HT-29 (cell line): ENCODE data around the gene EPS8L1. TPM values are rescaled to one million over a fixed set of nuclear protein-coding genes. Genes with fewer than 3 reads are reported as not detected.
A peak's percentile ranks its signal among the peaks of the same experiment; 100 is the strongest.

Experiments
- DNase-seq: peaks from one replicate; pipeline ENCODE4 v3.0.0-alpha.2; 2015; ENCODE audit warnings: low spot score
- total RNA-seq: library from RNA; depleted of rRNA; stranded (reverse); fragments of >200 nt; shearing (Covaris generic); gene quantifications from 2 replicates; pipeline ENCODE4 v1.2.3, GENCODE V29; 2014

EPS8L1 gene
- total RNA-seq, 1 experiment from 2014 or later: 612 TPM

DNA sequence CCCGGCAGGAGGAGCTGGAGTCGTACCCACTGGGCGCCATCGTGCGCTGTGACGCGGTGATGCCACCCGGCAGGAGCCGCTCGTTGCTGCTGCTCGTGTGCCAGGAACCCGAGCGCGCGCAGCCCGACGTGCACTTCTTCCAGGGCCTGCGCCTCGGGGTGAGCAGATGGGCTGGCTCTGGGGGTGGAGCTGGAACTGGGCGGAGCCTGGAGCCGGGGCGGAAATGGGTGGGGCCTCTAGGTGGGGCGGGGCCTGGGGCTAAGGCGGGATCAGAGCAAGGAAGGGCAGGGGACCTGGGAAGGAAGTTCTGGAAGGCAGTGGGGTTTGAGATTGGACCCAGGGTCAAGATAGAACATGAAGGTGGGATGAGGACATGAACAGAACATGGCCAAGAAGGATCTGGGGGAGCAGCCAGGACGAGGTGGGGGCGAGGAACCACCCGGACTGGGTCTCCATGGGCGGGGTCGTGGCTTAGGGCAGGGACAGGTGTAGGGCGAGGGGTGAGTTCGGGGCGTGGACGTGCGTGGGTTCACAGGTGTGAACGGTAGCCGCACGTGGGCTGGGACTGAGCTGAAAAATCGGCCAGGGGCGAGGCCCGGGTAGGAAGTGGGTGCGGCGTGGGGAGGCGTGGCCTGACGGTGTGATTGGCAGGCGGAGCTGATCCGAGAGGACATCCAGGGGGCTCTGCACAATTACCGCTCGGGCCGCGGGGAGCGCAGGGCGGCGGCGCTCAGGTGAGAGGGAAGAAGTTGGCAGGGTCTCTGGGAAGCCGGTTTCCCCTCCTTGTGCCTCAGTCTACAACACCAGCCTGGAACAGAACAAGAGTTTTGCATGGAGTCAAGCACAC lies 4.7 kb downstream of the EPS8L1 start:
- peak; percentile 96 for DNase-seq

DNA sequence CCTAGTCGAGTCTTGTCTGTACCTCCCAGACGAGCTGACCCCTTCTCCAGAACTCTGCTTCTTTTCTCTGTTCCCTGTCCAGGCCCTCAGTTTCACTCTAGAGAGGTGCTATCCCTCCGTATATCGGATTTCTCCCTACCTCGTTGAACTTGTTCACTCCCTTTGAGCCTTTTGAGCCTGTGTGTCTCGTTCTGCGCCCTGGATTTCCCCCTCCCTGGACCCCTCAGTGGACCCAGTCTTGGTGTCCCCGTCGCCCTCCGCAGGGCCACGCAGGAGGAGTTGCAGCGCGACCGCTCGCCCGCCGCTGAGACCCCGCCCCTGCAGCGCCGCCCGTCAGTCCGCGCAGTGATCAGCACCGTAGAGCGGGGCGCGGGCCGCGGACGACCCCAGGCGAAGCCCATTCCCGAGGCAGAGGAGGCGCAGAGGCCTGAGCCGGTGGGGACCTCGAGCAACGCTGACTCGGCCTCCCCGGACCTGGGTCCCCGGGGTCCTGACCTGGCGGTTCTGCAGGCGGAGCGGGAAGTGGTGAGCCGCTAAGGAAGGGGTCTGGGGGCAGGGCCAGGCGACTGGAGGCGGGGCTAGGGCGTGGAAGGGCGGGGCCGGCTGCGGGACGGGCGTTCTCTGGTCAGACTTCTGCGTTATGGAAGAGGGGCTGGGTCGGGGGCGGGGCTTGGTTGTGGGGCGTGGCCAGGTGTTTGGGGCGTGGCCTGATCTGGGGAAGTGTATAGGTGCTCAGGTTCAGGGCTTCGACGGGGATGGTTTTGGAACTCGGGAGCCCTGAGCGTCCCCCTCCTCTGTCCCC lies 5.5 kb downstream of the EPS8L1 start:
- DNase-seq: peak; percentile 77

DNA sequence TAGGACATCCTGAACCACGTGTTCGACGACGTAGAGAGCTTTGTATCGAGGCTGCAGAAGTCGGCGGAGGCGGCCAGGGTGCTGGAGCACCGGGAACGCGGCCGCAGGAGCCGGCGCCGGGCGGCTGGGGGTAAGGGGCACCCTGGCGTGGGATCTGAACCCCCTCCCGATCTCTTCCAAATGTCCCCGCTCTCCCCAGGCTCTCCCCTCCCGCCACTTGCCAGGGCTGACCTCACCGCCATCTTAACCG lies 6.0 kb downstream of the EPS8L1 start:
- DNase-seq: no peak

DNA sequence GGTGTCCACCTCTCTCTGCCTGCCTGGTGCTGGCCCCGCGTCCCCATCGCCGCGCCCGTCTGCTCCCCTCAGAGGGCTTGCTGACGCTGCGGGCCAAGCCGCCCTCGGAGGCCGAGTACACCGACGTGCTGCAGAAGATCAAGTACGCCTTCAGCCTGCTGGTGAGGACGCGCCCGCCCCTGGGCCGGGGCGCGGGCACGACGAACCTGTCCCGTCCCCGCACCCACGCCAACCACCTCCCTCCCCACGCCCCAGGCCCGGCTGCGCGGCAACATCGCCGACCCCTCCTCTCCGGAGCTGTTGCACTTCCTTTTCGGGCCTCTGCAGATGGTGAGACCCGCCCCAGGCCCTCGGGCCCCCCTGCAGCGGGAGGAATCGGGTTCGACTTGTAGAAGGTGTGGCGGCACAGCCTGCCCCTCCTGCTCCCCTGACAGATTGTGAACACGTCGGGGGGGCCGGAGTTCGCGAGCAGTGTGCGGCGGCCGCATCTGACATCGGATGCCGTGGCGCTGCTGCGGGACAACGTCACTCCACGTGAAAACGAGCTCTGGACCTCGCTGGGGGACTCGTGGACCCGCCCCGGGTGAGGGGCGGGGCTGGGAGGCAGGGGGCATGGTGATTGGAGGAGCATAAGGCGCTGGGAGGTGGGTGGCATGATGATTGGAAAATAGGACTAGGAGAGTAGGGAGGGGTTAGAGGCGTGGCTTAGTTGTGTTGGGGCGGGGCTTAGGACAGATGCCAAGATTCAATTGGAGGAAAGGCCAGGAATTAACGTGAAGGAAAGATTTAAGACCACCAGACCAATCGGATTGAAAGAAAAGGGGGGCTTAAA lies 6.6 kb downstream of the EPS8L1 start:
- peak; percentile 58 for DNase-seq

DNA sequence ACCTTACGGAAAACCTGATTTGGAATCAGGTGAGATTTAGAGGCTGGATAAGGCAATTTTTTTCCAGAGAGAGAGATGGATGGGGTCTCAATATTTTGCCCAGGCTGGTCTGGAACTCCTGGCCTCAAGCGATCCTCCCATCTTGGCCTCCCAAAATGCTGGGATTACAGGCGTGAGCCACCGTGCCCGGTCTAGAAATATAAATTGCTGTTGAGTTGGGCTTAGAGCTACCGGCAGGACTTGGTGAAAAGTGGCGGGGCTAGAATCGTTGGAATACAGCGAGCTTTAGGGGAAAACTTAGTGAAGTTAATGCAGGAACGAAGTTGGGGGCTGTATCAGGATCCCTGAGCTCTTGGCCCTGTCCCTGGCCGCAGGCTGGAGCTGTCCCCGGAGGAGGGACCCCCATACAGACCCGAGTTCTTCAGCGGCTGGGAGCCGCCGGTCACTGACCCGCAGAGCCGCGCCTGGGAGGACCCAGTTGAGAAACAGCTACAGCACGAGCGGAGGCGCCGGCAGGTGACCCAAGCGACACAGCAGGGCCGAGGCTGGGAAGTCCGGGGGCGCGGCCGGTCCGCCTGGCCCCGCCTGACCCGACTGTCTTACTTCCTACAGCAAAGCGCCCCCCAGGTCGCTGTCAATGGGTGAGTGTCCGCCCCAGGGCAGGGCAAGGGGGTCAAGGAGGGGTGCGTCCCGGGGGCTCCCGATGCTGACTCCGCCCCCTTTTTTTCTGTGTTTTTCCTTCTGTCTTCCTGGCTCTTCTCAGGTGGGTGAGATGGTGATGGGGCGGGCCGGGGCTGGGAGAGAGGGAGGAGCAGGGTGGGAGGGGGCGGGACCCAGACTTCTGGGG lies 7.6 kb downstream of the EPS8L1 start:
- no peak for DNase-seq

DNA sequence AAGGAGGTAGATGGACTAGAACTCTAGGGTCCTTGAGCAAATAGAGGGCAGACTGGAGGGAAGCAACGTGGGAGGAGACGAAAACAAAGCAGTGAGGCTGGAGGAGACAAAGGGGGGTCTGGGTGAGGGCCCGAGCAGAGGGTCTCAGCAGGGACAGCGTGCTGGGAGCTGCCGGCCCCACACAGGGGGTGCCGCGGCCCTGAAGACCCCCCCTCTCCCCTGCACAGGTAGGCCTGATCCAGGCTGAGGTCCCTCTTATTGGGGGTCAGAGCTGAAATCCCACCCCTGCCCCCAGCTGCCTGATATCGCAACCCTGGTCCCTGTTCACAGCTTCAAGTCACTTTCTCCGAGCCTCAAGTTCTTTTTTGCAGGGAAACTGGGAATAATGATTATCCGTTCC lies 8.7 kb downstream of the EPS8L1 start:
- no peak for DNase-seq

DNA sequence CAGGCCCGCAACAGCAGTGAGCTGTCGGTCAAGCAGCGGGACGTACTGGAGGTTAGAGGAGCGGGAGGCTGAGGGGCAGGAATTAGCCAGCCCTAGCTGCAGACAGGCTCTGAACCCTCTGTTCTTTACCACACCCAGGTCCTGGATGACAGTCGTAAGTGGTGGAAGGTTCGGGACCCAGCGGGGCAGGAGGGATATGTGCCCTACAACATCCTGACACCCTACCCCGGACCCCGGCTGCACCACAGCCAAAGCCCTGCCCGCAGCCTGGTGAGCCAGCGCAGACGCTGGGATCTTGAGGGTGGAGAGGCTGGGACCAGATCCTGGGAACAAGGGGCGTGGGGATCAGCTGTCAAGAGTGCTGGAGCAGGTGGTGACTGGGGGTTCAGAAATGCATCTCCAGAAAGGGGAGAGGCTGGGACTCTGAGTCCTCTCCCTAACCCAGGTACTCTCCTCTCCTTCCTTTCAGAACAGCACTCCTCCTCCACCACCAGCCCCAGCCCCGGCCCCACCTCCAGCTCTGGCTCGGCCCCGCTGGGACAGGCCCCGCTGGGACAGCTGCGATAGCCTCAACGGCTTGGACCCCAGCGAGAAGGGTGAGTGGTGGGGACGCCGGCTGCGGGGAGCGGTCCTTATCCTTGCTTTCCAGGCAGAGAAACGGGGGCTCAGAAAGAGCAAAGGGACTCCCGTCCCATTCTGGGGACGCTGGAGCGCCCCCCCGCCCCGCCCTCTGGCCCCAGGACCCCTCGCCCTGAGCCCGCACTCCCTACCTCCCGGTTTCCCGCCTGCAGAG lies 10.4 kb downstream of the EPS8L1 start:
- no peak for DNase-seq

DNA sequence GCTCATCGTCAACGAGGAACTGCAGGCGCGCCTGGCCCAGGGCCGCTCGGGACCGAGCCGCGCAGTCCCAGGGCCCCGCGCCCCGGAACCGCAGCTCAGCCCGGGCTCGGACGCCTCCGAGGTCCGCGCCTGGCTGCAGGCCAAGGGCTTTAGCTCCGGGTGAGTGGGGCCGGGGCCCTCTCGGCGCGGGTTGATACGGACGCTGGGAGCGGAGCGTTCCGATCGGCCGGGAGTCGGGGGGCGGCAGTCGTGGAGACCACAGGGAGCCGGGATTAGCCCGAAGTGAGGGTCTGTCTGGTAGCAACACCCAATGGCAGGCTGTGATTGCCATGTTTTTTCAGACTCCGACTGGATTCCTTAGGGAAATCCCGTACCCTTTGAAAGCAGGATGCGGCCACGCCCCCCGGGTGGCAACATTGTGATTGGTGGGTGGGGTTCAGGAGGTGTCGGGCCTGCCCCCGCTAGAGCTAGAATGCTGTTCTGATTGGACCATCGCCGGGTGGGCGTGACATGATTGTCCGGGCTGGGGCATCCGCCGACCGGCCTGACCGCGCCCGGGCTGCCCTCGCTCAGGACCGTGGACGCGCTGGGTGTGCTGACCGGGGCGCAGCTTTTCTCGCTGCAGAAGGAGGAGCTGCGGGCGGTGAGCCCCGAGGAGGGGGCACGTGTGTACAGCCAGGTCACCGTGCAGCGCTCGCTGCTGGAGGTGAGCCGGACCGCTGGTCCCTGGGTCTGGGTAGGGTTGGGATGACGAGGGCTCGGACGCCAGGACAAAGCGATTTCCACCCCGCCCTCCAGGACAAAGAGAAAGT lies 11.3 kb downstream of the EPS8L1 start:
- DNase-seq: no peak

DNA sequence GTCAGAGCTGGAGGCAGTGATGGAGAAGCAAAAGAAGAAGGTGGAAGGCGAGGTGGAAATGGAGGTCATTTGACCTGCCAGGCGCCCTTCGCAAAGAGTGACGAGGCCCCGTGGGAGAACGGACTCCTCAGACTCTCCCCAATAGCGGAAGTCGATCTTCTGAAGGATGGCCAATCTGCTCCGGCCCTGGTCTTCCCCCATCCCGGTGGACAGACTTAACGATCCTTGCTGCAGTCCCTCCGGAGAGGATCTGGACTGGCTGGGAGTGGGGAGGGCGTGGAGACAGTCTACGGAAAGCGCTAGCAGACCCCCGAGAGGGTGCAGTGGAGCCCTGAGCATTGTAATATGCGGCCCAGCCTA lies 11.9 kb downstream of the EPS8L1 start:
- no peak for DNase-seq

DNA sequence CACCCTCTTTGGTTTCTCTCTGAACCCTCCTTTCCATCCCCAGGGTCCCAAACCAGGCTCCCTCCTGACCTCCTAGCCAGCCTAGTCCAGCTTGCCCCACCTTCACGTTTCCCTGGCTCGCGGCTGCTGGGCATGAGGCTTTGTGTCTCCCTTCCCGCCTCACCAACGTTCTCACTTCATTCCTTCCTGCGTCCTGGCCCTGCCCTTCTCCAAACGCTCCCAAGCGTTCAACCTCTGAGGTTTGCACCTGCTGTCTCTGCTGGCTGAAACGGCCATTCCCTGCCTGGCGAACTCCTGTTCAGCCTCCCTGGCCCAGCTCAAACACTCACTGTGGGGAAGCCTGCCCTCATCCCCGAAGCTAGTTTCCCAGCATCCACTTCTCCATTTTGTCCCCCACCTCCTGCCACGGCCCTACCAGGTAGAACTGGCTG lies 12.4 kb downstream of the EPS8L1 start:
- DNase-seq: no peak

DNA sequence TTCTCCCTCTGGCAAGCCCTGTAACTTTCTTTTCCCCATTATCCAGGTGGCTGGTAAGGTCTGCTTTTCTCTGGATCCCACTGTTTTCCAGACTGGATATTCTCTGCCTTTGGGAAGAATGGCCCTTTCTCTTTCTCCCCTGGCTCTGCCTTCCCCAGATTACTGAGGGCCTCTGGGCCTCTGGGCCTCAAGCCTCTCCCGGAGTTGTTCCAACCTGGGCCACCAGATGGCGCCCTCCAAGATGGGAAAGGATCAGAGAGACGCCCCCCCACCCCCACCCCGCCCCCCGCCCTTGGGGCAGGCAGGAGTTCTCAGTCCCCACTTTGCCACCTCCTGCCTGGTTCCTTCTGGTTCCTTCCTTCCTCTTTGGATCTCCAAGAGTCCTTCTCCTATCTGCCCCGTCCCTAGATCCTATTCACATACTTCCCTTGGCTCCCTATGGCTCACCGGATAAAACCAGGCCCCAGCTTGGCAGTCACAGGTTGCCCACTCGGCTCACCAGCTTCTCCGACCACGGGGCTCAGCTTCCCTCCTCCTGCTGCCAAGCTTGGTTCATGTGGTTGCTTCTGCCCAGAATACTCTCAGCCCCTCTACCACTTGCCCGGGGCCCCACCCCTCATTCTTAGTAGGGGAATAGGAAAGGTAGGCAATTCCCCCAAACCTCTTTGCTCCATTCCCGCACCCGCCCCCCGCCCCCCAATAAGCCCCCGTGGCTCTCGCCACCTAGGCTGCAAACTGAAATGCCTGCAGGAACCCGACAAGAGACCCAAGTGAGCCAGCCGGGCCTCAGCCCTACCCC lies 13.1 kb downstream of the EPS8L1 start:
- peak; percentile 97 for DNase-seq

DNA sequence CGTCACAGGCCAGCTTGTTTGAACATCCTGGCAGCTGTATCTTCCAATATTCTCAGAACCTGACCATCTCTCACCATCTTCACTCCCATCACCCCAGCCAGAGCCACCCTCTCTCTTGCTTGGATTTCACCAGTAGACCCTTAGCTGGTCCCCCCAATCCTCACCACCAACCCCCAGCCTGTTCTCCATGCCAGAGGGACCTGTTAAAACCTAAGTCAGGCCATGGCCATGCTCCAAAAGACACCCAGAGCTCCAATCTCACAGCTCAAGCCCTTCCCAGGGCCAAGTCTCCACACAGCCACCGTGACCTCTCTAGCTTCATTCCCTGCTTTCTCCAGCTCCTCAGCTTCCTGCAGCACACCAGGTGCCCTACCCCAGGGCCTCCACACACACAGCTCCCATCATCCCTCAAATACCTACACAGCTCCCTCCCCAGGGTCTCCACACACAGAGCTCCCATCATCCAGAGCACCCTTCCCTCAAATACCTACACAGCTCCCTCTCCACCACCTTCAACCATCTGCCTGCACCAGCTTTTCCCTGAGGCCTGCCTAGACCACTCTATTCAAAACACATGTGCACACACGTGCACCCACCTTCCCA lies 13.8 kb downstream of the EPS8L1 start:
- DNase-seq: no peak

DNA sequence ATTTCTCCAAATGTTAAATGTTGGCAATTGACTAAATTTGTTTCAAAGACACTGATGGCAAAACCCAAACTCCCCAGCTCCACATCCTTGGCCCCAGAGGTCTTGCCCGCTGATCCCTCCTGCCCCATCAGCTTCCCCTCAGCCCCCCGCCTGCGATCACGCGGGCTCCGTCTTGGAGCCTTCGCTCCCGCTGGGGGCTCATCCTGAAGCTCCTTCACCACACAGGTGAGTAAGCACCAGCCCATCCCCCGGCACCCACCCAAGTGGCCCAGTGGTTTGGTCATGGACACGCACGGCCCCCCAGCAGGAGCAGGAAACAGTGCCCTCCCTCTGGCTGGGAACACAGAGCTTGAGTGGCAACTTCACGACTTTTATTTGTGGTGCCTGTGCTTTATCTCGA lies 14.9 kb downstream of the EPS8L1 start:
- no peak for DNase-seq

DNA sequence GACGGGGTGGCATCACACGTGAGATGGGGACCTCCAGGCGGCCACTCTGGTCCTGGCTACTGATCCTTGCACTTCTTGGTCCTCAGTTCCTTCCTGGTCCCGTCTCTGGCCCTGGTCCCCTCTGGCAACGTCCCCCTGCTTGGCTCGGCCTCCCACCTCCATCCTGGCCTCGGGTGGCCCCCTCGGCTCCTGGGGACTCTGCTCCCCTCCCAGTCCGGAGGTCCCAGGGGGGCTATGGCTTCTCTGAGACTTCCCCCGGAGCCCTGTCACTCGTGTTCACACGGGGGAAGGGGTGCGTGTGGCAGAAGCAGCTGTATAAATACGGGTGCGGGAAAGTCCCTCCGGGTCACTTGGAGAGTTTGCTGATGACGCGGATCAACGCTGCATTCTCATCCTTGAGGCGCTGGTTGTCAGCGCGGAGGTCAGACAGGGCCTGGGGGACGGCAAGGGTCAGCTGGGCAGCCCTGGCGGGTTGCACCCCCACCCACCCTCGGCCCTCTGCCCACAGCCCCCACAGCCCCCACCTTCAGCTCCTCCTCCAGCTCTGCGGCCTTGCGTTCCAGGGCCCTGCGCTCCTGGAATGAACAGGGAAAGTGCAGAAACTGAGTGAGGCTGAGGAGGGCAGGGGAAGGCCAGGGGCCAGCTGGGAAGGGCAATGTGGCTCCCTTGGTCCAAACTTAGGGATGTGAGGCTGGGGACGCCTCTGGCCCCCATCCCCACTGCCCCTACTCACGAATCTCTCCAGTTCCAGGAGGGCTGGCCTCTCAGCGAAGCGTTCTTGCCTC lies 15.6 kb downstream of the EPS8L1 start:
- no peak for DNase-seq

DNA sequence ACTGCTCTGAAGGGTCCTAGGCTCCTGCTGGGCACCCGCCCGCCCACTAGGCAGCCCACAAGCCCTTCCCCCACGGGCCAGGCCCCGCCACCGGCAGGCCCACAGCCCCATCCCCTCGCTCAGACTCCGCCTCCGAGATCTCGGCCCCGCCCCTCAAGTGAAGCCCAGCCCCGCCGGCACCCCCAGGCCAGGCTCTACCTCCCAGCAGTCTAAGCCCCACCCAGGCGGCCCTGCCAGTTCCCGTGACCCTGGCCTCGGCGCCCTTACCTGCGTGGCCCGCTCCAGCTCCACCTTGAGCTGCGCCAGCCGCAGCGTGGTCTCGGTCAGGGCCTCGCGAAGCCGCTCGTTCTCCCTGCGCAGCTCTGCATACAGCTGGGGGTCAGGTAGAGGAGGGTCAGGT lies 16.3 kb downstream of the EPS8L1 start:
- no peak for DNase-seq

DNA sequence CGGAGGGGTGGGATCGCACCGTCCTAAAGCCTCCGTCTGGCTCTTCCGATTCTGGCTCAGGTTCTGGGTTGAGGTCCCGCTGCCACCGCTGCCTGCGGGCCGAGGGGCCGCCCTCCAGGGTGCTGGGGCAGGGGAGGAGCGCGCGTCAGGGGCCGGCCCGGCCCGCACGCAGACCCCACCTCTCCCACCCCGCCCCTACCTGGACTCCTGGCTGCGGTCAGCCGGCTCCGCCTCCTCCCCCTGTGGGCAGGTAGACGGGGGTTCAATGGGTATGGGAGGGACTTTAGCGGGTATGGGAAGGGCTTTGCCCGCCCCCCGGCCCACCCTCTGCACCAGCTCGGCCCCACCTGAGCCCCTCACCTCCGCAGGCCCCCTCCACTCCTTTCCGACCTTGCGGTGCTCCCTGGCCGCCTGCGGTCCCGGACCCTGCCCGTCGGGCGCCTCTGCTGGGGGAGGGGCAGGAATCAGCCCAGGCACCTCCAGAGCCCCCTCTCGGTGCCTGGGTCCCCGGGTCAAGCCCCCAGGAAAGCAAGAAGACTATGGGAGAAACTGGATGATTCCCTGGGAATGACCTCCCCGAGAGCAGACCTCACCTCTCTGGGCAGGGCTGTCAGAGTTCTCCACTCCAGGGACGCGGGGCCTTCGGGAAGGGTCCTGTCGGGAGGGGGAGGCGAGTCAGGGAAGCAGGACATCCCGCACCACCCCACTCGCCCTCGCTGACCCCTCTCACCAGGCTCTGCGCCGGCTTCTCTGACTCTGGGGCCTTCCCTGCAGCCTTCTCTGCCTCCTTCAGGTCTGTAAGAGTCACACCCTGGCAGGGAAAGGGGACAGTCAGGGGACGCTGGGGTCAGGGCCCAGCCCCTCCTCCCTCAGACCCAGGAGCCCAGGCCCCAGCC lies 17.0 kb downstream of the EPS8L1 start:
- DNase-seq: no peak
